HG02938 (cell line): ENCODE data around the gene VRK2.
"Not testable (repeated sequence)": the region's sequence is repeated elsewhere in the genome, so short reads cannot be mapped to it uniquely, and the experiment has no call there.

Source experiments
- ATAC-seq: cut with Tn5 transposase; IDR thresholded peaks from one replicate; pipeline ENCODE4 v1.9.1; 2021; ENCODE audit warnings: mild to moderate bottlenecking, moderate library complexity; ENCODE audit not compliant: unreplicated experiment

VRK2 gene

DNA sequence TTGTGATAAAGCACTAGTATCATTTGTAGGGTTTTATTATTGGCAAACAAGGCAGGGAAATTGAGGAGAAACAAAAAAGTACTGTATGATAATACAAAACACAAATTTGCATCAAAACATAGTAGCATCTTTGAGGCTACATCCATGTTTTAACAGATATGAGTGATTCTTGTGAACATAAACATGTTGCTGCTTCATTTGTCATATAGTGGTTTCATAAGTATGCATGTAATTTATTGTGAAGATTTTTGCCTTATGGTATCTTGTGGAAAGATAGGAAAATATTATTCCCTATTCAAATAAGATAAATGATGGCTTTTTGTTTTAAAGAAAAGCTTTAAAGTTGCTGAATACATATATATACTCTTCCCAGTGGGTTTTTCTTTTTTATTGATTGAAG is 60.3 kb downstream of the VRK2 start:
- no peak for ATAC-seq

DNA sequence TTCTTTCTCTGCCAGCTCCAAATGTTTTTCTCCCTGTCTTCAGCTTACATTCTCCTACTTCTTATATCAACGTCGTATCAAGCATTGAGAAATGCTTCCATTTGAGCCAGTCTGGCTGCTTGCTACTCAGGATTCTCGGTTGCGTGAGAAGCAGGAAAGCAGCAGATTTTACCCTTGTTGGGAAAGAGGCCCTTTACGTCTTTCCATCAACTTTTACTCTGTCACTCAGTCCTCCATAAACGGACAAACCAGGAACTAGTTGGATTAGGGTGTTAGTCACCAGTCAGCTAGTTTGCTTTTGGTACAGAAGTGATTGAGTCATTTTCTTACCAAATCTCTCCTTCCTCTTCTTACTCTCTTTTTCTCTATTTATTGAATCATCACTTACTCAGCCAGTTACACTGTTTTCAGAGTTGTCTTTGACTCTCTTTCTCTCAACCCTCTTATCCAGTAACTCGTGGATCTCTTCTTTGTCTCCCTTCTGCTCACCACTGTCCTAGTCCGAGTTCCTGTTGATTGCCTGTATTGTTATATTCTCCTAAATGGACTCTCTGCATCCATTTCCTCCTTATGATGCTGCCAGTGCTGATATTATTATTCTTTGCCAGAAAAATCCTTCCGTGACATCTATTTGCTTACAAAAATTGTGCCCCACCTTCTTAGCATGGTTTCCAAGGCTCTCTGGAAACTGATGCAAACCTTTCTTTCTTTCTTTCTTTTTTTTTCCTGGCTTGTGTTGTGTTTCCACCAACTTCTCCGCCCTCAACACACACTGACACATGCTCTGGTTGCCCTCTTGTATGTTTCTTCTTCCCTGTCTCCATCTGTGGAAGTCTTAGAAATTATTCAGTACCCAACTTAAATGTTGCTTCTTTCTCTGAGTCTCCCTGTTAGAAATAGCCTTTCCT is 61.5 kb downstream of the VRK2 start:
- no peak for ATAC-seq

DNA sequence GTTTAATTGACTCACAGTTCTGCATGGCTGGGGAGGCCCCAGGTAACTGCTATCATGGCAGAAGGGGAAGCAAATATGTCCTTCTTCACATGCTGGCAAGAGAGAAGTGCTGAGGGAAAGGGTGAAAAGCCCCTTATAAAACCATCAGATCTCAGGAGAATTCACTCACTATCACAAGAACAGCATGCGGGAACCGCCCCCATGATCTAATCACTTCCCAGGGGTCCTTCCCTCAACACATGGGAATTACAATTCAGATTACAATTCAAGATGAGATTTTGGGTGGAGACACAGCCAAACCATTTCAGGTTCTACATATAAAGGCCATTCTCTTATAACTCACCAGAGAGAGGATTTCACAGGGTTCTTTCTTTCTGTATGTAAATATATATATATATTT is 62.9 kb downstream of the VRK2 start:
- no peak for ATAC-seq

DNA sequence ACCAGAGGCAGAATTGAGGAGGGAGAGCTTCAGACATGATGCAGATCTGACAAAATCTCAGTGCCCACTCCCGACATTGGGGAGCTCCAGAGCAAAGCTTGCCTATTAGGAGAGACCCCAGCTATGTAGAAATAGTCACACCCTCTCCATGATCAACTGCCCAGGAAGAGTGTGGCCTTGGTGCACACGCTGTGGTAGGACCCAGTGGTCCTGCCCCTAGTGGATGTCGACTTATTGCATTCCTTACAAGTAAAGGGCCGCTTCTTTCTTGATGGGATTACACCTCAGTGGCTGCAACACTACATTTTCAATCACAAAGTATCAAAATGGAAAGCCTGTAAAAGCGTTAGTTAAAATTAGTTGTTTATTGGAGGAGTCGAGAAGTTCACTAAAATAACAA is 64.2 kb downstream of the VRK2 start:
- ATAC-seq: no peak

DNA sequence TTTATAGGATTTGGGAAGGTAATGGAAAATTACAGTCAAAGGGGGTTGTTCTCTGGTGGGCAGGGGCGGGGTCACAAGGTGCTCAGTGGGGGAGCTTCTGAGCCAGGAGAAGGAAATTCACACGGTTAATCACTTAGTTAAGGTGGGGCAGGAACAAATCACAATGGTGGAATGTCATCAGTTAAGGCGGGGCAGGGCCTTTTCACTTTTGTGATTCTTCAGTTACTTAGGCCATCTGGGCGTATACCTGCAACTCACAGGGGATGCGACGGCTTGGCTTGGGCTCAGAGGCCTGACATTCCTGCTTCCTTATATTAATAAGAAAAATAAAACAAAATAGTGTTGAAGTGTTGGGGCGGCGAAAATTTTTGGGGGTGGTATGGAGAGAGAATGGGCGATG is 67.0 kb downstream of the VRK2 start:
- ATAC-seq: not testable (repeated sequence)

DNA sequence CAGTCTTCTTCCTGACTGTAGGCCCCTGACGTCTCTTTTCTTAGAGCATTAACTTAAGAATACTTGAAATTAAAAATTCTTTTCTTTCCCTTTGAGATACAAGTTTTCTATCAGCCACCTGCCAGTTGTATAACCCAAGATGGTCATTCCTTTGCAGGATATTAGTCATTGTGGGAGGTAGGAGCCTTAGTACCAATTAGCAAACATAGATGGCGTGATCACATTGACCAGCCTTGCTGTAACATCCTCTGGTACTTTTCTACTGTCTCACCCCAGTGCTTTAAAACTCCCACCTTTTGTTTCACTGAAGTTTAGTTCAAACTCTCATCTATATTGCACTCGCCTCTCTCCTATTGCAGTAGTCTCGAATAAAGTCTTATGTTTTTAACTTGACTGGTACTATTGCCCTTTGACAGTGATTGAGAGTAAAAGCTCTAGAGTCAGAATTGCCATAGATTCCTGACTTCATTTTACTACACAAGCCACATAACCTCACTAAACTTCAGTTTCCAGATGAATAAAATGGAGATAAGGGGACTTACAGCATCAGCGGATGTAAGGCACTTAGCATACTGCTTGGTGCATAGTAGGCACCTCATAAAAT is 74.1 kb downstream of the VRK2 start:
- no peak for ATAC-seq

DNA sequence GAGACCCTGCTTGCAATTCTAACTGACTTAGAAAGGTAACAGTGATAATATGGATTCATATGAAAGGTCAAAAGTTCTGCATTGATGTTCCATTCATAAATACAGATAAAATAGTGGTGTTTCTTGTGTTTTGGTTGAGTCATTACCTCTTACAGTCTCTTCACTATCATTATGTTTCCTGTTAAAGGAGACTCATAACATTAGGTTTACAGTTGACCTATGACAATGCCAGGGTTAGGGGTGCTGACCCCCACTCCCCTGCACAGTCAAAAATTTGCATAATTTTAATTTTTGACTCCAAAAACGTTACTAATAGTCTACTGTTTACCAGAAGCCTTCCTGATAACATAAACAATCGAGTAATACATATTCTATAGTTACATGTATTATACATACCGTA is 75.4 kb downstream of the VRK2 start:
- no peak for ATAC-seq

DNA sequence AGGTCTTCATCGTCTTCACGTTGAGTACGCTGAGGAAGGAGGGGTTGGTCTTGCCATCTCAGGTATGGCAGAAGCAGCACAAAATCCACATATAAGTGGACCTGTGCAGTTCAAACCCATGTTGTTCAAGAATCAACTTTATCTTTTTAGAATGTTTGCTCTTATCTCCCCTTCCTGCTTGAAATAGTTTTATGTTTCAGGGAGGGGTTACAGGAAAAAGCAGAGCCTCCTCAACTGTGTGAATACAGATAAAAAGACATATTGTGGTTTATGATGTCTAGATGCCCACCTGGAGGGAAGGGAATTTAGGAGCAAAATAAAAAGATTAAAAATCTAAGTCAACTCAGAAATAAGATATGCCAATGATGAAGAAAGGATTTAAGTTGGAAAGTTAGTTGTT is 75.9 kb downstream of the VRK2 start:
- ATAC-seq: no peak

DNA sequence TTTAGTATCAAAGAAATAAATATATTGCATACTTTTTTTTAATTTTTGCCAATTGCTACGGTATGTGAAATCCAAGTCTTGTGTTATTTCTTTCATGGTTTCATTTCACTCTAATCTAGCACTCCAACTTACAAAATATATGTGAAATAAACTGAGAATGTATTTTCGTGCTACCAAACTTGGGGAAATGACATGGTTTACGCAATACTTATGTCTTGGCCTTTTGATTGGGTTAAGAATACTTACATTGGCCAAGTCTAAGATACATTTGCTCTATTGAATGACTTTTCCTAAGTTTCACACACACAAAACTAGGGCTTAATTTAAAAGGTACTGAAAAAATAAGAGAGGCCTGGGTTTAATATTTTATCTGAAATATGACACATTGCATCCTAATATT is 80.5 kb downstream of the VRK2 start:
- ATAC-seq: no peak

DNA sequence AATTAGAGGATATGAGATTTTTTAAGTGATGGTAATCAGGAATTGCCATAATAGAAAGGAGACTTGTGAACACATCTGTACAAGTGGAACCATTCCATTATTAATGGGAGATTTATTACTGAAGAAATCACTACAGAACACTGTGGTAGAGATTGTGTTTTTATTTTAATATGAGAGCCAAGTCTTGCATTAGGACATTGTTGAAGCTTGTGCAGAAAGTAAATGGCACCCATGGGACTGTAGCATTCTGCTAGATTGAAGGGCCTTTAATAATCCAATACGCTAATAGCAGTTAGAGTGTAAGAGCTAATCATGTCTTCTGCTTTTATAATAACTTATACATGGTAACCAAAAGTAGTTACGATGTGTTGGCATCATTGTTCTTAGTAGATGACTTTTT is 83.6 kb downstream of the VRK2 start:
- ATAC-seq: no peak

DNA sequence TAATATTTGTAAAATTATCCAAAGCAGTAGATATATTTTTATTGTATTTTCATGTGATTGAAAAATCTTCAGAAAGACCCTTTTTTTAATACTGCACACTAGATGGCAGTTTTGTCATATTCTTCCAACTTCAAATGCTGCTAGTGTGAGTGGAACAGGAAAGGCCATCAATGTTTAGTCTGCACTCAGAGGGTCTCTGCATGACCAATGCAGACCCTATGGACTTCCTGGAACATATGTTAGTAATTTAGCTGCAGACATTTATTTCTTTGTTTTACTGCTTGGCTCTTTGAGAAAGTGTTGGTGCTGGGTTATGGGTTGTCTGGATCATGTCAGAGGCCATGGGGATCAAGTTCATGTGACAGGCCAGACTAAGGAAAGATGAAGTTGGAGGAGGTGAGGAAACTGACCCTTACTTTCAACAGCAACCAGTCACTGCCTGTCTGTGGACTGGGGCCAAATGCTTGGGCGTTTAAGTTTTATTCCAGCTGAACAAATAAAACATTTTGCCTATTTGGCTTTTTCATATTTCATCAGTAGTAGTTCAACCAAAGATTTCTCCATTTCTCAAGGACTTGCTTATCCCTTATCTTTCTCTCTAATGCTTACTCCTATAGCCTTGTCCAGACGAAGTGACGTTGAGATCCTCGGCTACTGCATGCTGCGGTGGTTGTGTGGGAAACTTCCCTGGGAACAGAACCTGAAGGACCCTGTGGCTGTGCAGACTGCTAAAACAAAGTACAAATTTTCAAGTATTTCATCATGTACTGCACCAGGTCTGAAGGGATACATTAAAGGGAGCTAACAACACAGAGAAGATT is 84.8 kb downstream of the VRK2 start:
- no peak for ATAC-seq

DNA sequence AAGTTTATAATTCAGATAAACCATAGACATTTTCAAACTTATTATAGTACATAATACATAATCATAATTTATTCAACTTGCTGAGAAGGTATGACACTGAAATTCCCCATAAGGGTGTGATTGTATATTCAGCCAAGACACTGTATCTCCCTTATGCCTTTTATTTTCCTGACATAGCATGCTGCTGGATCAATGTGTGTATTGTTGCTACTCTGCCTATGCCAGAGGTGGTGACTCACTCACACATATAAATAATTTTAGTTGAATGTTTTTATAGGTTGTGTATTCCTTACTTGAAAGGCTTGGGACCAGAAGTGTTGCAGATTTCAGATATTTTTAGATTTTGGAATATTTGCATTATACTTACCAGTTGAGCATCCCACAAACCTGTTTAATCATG is 86.8 kb downstream of the VRK2 start:
- ATAC-seq: no peak

DNA sequence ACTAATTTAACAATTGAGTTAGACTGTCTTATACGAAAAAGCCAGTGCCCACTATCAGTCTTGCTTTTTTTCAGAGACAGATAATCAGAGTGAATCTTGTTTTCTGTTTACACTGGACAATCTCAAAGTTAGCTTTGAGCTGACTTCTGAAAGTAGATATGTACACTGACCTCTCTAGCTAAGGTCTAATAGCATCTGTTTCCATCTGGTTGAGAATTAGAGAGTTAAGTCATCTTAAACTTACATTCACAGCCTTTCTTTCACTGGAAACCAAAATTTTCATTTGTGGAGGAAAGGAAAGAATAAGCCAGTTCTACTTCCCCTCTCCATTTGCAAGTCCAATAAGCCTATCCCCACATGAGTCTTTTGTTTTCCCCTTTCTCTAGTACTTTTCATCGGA is 89.3 kb downstream of the VRK2 start:
- no peak for ATAC-seq

DNA sequence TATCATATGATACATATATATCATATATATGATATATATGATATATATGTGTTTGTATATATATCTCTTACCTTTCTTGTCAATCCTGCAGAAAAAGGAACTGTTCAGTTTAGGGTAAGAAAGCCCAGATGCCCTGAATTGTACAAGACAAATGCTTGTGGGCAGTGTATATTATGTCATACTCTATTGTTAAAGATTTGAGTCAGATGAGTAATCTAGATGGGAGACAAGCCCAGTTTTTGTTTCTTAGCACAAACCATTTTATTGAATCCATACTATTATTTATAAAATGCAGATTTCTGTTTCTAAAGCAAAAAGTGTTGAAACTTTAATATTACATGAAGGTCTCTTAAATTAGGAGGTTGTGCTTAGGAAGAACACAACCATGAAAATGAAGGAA is 90.6 kb downstream of the VRK2 start:
- no peak for ATAC-seq

DNA sequence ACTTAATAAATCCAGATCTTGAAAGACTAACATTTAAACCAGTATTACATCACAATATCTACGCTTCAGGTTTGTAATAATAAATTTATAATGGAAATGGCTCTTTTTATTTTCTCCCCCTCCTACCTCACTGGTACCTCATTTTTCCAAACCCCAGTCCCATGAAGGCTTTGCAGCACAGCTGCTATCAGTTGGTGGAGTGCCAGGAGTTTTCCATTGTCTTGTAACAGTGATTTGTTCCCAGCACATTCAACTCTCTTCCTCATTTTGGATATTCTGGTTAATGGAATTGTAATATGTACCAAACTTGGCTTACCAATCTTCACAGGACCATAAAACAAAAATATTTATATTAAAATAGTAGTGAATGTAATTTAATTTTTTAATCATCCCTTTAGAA is 91.2 kb downstream of the VRK2 start:
- no peak for ATAC-seq

DNA sequence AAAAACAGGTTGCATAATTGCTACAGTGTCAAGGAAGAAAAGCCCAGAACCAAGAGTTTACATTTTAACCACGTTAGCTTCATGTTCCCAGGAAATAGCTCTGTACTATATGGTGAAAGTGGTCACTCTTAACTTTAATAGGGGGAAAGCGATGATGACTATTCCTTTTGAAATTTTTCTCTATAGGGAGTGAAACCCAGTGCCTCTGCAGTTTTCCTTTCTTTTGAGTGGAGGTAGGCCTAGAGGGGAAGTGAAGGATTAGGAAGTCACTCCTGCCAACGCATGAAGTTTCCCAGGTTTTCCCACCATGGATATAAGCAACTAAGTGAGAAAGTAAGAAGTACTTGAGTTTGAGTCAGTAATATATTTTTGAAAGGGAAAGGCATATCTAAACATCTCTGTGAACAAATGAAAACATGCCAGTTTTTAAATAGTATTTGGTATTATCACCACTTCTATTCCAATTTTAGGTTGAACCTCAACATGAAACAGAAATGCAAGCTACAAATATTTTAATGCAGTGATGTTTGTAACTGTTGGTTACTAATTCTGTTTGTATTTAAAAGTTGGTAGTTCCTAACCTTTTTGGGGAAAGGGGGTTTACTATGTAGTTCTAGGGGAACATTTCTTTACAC is 91.9 kb downstream of the VRK2 start:
- ATAC-seq: no peak

DNA sequence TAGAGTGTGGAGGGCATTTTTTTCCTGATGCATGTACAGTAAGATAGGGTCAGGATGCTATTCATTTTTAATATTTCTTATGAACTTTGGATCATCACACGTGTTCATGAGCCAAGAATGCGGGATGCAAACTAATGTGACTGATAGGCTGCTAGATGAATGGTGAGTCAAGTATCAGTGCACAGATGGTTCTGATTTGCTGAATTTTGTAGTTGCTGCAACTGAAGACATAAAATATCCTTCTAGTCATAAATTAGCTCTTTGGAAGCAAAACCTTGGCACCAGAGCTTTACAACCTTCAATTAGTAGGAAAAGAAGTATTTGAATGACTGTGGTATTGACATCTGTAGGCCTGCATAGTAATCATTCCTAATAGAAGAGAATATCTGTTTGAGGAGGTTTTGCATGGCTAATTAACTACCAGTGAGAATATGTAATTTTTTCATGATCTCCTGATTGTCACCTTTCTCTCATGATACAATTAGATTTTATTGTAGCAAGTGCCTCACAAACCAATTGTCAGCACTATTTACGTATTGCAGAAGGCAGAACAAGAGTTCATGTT is 94.0 kb downstream of the VRK2 start:
- no peak for ATAC-seq

DNA sequence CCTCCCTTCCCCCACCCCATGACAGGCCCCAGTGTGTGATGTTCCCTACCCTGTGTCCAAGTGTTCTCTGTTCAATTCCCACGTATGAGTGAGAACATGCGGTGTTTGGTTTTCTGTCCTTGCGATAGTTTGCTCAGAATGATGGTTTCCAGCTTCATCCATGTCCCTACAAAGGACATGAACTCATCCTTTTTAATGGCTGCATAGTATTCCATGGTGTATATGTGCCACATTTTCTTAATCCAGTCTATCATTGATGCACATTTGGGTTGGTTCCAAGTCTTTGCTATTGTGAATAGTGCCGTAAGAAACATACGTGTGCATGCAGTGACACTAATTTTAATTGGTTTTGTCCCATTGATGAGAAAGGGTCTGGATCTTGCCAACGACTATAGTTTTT is 99.2 kb downstream of the VRK2 start:
- not testable (repeated sequence) for ATAC-seq

DNA sequence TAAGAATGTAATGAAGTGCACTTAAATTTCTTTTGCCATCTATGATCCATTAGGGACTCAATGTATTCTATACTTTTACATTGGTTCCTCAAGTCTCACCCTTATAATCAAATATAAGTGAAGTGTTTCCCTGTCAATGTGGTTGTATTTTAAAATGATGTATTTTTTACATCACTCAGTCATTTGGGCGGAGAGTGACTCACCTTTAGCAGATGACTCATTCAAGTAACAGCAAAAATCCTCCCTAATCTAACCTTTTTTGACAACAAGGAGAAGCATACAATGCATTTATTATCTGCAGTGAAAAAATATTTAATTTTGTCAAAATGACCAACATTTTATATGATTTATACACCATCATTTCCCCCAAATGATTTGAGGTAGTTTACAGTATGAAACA is 100.1 kb downstream of the VRK2 start:
- ATAC-seq: no peak

DNA sequence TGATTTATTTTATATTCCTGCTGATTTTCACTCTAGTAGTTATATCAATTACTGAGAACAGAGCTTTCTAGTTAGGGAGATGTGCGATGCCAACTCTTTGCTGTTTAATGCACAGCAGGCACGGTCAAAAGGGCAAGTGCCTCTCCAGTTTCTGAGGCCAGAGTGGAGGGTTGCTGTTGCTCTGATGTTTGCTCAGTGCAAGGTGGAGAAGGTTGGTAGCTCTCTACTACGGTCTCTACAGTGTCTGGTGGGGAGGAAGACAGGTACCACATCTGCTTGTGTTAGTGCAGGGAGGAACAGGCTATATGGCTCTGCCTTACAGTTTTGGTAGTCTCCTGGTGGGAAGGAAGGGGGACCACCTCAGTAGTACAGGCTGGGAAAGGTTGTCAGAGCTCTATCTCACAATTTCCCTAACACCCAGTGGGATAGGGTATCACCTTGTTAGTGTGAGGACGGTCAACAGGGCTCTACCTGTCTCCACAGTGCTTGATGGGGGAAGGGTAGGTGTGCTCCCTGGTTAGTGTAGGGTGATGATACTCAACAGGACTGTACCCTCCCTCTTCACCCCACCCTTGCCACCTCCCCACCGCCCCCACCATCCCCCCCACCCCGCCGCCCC is 108.7 kb downstream of the VRK2 start:
- no peak for ATAC-seq

DNA sequence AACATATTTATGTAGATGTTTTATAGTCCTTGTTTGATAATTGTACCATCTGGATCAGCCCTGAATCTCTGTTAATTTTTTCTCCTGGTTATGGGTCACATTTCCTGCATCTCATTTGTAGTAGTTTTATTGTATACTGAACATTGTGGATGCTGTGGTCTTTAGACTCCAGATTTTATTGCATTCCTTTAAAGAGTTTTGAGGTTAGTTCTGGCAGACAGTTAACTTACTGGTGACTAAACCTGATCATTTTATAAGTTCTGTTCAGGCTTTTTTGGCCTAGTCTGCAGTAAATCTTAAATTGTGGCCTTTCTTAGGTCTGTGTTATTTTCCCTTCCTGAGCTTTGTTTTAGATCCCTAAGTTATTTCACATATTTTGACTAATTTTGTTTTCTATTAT is 110.2 kb downstream of the VRK2 start:
- ATAC-seq: no peak
